DOHH2 (cell line): Measurements from ENCODE around the gene TNFRSF17.

ENCODE experiments used
- H3F3A ChIP-seq: fragments of 200-600 bp; sonication (generic), shearing (Covaris generic); 2 replicates; pipeline ENCODE4 v1.6.0; 2016; ENCODE audit warnings: antibody characterized with exemption, mild to moderate bottlenecking; ENCODE audit not compliant: control insufficient read depth, insufficient read depth
- H3K27ac ChIP-seq: fragments of 200-600 bp; sonication (generic); 2 replicates; pipeline ENCODE4 v1.5.1; 2014; ENCODE audit warnings: low read depth, mild to moderate bottlenecking, low read length, moderate library complexity
- H3K27me3 ChIP-seq: fragments of 200-600 bp; sonication (generic); 2 replicates; pipeline ENCODE4 v1.6.1; 2014; ENCODE audit warnings: mild to moderate bottlenecking, low read length, mixed read lengths; ENCODE audit not compliant: control insufficient read depth
- H3K36me3 ChIP-seq: fragments of 200-600 bp; sonication (generic); 2 replicates; pipeline ENCODE4 v1.6.1; 2014; ENCODE audit warnings: mild to moderate bottlenecking, low read length, moderate library complexity, mixed read lengths; ENCODE audit not compliant: control insufficient read depth
- H3K4me1 ChIP-seq: fragments of 200-600 bp; sonication (generic); 2 replicates; pipeline ENCODE4 v1.6.1; 2014; ENCODE audit warnings: mild to moderate bottlenecking, low read length, mixed read lengths; ENCODE audit not compliant: control insufficient read depth
- H3K4me2 ChIP-seq: fragments of 200-600 bp; sonication (generic); 2 replicates; pipeline ENCODE4 v1.6.0; 2014; ENCODE audit warnings: mild to moderate bottlenecking, low read length, moderate library complexity
- H3K4me3 ChIP-seq: fragments of 200-600 bp; sonication (generic); 2 replicates; pipeline ENCODE4 v1.5.1; 2014; ENCODE audit warnings: mild to moderate bottlenecking, low read length, mixed read lengths
- H3K79me2 ChIP-seq: fragments of 200-600 bp; sonication (generic); 2 replicates; pipeline ENCODE4 v1.6.1; 2014; ENCODE audit warnings: mild to moderate bottlenecking, low read length, mixed read lengths; ENCODE audit not compliant: control insufficient read depth
- H3K9me2 ChIP-seq: fragments of 200-600 bp; sonication (generic); replicated peaks from 2 replicates; pipeline ENCODE4 v1.6.1; 2014; ENCODE audit warnings: mild to moderate bottlenecking, low read length, mixed read lengths; ENCODE audit not compliant: control insufficient read depth
- H3K9me3 ChIP-seq: fragments of 200-600 bp; sonication (generic); 2 replicates; pipeline ENCODE4 v1.6.1; 2014; ENCODE audit warnings: antibody characterized with exemption, low read length, mixed read lengths; ENCODE audit not compliant: control insufficient read depth, insufficient read depth
- H4K20me1 ChIP-seq: fragments of 200-600 bp; sonication (generic); 2 replicates; pipeline ENCODE4 v1.6.0; 2014; ENCODE audit warnings: low read depth, mild to moderate bottlenecking, antibody characterized with exemption, low read length, moderate library complexity; ENCODE audit not compliant: control insufficient read depth, insufficient read depth
- EZH2phosphoT487 ChIP-seq: fragments of 200-600 bp; sonication (generic); IDR thresholded peaks from 2 replicates; pipeline ENCODE4 v1.6.1; 2017; ENCODE audit warnings: borderline replicate concordance, mild to moderate bottlenecking, antibody characterized with exemption, low read length, moderate library complexity, mixed read lengths
- TF ChIP-seq, protein P1 (sequence below): fragments of 200-600 bp; sonication (generic); IDR thresholded peaks from one replicate; pipeline ENCODE4 v1.5.1; 2014; ENCODE audit warnings: antibody characterized with exemption, mild to moderate bottlenecking, low read depth, low read length; ENCODE audit not compliant: poor library complexity, severe bottlenecking

TNFRSF17 gene

DNA sequence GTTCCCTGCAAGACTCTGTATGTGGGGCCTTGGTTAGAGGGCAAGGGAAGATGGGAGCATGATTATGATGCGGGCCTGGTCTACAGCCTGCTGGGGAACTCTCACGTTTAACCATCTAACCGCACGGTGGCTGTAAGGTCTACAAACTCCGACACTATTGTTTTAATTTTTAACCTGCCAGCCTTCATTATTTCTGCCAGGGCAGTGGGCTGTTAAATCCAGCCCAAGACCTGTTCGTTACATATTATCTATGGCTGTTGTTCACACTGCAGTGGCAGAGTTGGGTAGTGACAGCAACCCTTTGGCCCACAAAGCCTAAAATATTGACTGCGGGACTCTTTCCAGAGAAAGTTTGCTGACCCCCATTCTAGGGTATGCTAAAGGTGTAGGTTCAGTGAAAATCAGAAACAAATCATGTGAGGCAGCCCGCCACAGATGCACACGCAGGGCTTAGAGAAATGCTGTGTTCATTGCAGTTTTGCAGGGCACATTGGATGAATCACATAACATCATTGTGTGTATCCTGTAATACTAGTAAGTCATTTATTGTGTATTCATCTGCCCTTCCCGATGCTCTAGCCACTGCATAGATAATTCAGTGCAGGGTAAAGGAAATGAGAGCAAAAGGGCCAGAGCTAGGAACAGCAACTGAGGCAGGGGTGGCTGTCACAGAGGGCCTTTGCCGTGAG, 25.8 kb downstream of the TNFRSF17 start:
- TF ChIP-seq, protein P1, sequence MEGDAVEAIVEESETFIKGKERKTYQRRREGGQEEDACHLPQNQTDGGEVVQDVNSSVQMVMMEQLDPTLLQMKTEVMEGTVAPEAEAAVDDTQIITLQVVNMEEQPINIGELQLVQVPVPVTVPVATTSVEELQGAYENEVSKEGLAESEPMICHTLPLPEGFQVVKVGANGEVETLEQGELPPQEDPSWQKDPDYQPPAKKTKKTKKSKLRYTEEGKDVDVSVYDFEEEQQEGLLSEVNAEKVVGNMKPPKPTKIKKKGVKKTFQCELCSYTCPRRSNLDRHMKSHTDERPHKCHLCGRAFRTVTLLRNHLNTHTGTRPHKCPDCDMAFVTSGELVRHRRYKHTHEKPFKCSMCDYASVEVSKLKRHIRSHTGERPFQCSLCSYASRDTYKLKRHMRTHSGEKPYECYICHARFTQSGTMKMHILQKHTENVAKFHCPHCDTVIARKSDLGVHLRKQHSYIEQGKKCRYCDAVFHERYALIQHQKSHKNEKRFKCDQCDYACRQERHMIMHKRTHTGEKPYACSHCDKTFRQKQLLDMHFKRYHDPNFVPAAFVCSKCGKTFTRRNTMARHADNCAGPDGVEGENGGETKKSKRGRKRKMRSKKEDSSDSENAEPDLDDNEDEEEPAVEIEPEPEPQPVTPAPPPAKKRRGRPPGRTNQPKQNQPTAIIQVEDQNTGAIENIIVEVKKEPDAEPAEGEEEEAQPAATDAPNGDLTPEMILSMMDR, result no peak
- TF ChIP-seq EZH2phosphoT487, result no peak
- Histone ChIP-seq H3K36me3 (no peaks in the 10 kb centered on the region), H4K20me1 (no peaks in the 10 kb centered on the region), H3K27ac (no peak overlapping the region), H3K9me2 (no peaks in the 10 kb centered on the region), H3K4me1 (peaks cover 34% of the 10 kb centered on the region), H3K27me3 (no peaks in the 10 kb centered on the region), H3K4me2 (no peak overlapping the region), H3K4me3 (no peak overlapping the region), H3K79me2 (peaks cover 65% of the 10 kb centered on the region), H3K9me3 (no peaks in the 10 kb centered on the region), H3F3A (no peaks in the 10 kb centered on the region)

DNA sequence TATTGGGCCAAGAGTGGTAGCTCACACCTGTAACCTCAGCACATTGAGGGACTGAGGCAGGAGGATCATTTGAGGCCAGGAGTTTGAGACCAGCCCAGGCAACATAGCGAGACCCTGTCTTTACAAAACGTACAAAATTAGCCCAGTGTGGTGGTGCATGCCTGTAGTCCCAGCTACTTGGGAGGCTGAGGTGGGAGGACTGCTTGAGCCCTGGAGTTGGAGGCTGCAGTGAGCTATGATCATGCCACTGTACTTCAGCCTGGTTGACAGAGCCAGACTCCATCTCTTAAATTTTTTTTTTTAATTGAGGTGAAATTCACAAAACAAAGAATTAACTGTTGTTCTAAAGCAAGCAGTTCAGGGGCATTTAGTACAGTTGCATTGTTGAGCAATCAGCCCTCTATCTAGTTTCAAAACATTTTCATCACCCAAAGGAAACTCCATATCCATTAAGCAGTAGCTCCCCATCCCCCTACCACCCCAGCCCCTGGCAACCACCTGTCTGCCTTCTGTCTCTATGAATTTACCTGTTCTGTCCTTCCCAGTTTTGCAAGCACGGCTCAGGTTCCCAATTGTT, 27.1 kb downstream of the TNFRSF17 start:
- Histone ChIP-seq H3K4me3 (no peak overlapping the region), H3K79me2 (peaks cover 61% of the 10 kb centered on the region), H3K27me3 (no peaks in the 10 kb centered on the region), H3F3A (no peaks in the 10 kb centered on the region), H3K36me3 (no peaks in the 10 kb centered on the region), H3K9me3 (no peaks in the 10 kb centered on the region), H3K4me2 (no peak overlapping the region), H3K9me2 (no peaks in the 10 kb centered on the region), H4K20me1 (no peaks in the 10 kb centered on the region), H3K4me1 (peaks cover 37% of the 10 kb centered on the region), H3K27ac (no peak overlapping the region)
- TF ChIP-seq EZH2phosphoT487, result no peak
- TF ChIP-seq, protein P1, result no peak

DNA sequence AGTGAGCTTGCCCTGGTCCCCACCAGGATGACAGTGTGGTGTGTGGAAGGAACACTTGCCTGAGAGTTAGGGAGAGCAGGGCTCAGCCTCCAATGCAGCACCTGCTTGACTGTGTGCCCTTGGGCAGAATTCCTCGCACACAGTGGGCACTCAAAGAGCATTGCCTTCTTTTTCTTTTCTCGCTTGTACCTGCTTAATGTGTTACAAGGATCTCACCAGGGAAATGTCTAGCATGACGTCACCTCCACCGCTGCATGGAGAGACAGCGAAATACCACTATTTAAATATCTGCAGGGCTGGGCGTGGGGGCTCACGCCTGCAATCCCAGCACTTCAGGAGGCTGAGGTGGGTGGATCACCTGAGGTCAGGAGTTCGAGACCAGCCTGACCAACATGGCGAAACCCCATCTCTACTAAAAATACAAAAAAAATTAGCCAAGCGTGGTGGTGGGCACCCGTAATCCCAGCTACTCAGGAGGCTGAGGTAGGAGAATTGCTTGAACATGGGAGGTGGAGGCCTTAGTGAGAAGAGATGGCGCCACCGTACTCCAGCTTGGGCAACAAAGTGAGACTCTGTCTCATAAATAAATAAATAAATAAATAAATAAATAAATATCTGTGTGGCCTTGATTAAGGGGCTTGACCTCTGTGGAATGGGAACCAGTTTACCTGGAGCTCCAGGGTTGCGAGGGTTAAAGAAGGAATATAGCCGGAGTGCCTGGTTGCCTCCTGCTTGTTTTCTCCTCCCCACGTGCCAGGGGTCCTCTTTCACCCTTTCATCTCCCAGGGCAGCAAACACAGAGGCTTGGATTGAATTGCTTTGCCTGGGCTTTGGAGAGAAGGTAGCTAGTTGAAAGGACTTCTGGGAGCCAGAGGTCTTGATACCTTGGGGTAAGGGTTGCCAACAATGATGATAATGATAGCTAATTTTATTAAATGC, 27.8 kb downstream of the TNFRSF17 start:
- peaks cover 56% of the 10 kb centered on the region for H3K79me2 ChIP-seq
- H3F3A ChIP-seq, result no peaks in the 10 kb centered on the region
- H4K20me1 ChIP-seq, result no peaks in the 10 kb centered on the region
- H3K9me3 ChIP-seq, result no peaks in the 10 kb centered on the region
- H3K4me2 ChIP-seq, result no peak overlapping the region
- no peaks in the 10 kb centered on the region for H3K27me3 ChIP-seq
- H3K36me3 ChIP-seq, result no peaks in the 10 kb centered on the region
- H3K4me1 ChIP-seq, result peaks cover 36% of the 10 kb centered on the region
- no peaks in the 10 kb centered on the region for H3K9me2 ChIP-seq
- no peak overlapping the region for H3K4me3 ChIP-seq
- no peak overlapping the region for H3K27ac ChIP-seq
- TF ChIP-seq, protein P1, result no peak
- TF ChIP-seq EZH2phosphoT487, result no peak
